T-helper 9 cell (primary cell): ENCODE measurements around the gene FBN3.

Experiments
- DNase-seq: peaks from one replicate; pipeline ENCODE4 v3.0.0-alpha.2; 2020

The FBN3 gene

GRCh38 chr19:8088752-8089663, 60.4 kb downstream of the FBN3 start:
- no peak for DNase-seq

- DNase-seq, result no peak
Measured at GRCh38 chr19:8087876-8088275, 61.5 kb downstream of the FBN3 start.

GRCh38 chr19:8086849-8087248, 62.5 kb downstream of the FBN3 start:
- no peak for DNase-seq

- DNase-seq, result no peak
Measured at GRCh38 chr19:8085598-8086408, 63.6 kb downstream of the FBN3 start.

GRCh38 chr19:8084152-8084551, 65.2 kb downstream of the FBN3 start:
- no peak for DNase-seq

GRCh38 chr19:8083141-8083540, 66.3 kb downstream of the FBN3 start:
- no peak for DNase-seq

- DNase-seq, result no peak
Measured at GRCh38 chr19:8081569-8082550, 67.5 kb downstream of the FBN3 start.

GRCh38 chr19:8080832-8081231, 68.6 kb downstream of the FBN3 start:
- DNase-seq, result no peak

GRCh38 chr19:8079988-8080387, 69.4 kb downstream of the FBN3 start:
- DNase-seq, result no peak

GRCh38 chr19:8075158-8076074, 74.0 kb downstream of the FBN3 start:
- no peak for DNase-seq

- DNase-seq, result no peak
Measured at GRCh38 chr19:8074501-8074900, 74.9 kb downstream of the FBN3 start.

- no peak for DNase-seq
Measured at GRCh38 chr19:8071912-8072311, 77.5 kb downstream of the FBN3 start.

- DNase-seq, result no peak
Measured at GRCh38 chr19:8069096-8069973, 80.1 kb downstream of the FBN3 start.

- DNase-seq, result no peak
Measured at GRCh38 chr19:8065875-8066261, 83.5 kb downstream of the FBN3 start.

GRCh38 chr19:8064911-8065874, 84.2 kb downstream of the FBN3 start:
- DNase-seq, result no peak

GRCh38 chr19:8057545-8058270, 91.7 kb downstream of the FBN3 start:
- DNase-seq, result no peak

GRCh38 chr19:8056533-8056932, 92.9 kb downstream of the FBN3 start:
- no peak for DNase-seq

GRCh38 chr19:8054169-8054568, 95.2 kb downstream of the FBN3 start:
- DNase-seq, result no peak

- no peak for DNase-seq
Measured at GRCh38 chr19:8052464-8052859, 96.9 kb downstream of the FBN3 start, which contains the start of gene CCL25. Gene CCL25, plus strand, starts transcription at chr19:8052760. Its CDS starts 290 bp downstream, at chr19:8053050.
